ENCODE results near the gene TNNT1. TPM values are rescaled to one million over a fixed set of nuclear protein-coding genes. Genes with fewer than 3 reads are reported as not detected.
"Not testable (repeated sequence)": the region's sequence is repeated elsewhere in the genome, so short reads cannot be mapped to it uniquely, and the experiment has no call there.

TNNT1 gene, protein sequence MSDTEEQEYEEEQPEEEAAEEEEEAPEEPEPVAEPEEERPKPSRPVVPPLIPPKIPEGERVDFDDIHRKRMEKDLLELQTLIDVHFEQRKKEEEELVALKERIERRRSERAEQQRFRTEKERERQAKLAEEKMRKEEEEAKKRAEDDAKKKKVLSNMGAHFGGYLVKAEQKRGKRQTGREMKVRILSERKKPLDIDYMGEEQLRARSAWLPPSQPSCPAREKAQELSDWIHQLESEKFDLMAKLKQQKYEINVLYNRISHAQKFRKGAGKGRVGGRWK
- polyA plus RNA-seq (ENCODE audit: insufficient read length): 516 TPM

DNA sequence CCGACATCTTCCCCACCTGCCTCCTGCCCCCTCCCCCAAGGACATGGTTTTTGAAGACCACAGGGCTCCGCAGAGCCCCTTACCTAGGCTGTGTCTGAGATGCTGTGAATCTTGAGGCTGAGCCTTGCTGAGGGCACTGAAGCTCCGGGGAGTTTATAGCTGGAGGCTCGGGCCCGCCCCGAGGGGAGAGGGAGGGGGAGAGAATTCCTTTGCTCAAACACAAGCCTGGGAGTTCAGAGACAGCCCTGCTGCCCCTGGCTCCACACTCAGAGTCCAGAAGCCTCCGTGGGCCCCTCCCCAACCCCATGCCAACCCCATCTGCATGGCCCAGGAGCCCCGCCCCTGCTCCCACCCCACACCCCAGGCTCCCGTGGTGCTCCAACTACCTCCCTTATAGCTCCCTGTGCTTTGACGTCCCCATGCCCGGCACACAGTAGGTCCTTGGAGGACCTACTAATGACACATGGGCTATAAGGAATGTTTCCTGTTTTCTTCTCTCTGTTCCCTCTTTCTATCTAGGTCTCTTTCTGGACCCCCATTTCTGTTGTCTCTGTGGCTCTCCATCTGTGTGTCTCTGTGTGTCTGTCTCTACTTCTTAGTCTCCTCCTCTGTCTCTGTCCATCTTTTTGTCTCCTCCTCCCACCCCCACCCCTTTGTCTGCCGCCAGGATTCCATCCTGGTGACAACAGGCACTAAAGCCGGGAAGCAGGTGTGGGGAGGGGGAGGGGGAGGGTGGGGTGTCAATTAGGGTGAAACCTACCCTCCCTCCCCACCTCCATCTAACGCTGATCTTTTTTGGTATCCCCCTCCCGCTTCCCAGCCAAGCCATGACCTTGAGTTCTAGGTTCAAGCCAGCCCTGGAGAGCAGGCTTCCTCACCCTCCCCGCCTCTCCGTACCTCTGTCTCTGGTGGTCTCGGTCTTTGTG is at the start of gene TNNT1:
Gene TNNT1 (minus strand): TSS at position 129 of the 926 bp plus-strand sequence. CDS start 2,049 bp downstream, outside the sequence.
- DNase-seq: no peak

DNA sequence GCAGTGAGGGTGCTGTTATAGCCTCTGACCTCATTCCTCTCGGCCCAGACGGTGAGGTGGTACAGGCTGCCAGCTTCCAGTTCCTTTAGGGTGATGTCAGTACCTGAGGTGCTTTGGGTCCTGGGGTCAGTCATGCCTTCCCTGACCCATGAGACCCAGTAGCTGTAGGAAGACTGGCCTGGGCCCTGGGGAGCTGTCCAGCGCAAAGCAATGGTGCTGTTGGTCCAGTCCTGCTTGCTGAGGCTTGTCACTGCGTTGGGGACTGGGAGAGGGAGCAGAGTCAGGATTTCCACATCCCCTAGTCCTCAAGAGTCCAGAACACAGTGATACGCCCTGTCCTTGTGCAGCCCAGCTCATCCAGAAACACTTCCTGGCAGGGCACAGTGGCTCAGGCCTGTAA is 49.6 kb upstream of the TNNT1 start:
- DNase-seq: no peak

DNA sequence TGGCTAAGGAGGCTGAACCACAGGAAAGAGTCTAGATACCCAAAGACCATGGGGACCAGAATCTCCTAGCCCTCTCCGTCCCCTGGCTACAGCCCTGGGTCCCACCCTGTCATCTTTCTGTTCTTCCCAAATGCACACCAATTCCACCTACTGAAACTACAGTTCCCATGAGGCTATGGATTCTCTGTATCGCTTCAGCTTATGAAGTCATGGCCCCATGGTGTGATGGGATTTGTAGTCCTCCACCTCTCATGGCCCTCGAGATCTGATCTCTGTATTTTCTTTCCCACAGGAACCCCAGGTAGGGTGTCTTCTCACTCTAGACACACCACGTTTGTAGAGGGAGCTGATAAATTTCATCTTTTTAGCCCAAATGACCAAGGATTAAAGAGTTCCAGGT is 48.5 kb upstream of the TNNT1 start:
- no peak for DNase-seq

DNA sequence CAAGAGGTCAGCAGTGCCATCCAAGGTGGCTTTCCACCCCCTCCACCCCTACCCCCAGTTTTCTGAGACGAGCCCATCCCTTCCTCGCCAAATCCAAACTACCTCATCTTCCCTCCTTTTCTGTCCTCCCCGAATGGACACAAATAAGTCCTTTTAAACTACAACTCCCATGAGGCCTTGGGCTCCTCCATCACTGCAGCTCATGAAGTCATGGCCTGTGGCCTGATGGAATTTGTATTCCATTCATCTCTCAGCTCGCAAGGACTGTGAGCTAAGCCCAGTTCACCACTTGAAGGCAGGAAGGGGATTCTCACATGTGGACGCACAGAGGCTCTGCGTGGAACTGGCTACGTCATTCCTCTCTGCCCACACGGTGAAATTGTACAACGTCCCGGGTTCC is 47.8 kb upstream of the TNNT1 start:
- no peak for DNase-seq

DNA sequence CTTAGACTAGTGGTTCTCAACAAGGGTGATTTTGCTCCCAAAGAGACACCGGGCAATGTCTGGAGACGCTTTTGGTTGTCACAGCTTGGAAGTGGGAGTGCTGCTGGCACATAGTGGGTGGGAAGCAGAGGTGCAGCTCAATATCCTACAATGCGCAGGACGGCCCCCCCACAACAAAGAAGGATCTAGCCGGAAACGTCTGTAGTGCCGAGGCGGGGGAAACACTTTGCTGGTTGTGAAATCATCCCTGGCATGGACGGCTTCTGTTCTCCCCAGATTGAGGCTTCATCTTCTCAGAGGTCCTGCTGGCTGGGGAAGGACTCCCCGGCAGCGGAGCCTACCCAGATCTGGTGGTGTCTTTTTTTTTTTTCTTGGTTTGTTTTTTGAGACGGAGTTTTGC is 44.5 kb upstream of the TNNT1 start:
- DNase-seq: no peak

DNA sequence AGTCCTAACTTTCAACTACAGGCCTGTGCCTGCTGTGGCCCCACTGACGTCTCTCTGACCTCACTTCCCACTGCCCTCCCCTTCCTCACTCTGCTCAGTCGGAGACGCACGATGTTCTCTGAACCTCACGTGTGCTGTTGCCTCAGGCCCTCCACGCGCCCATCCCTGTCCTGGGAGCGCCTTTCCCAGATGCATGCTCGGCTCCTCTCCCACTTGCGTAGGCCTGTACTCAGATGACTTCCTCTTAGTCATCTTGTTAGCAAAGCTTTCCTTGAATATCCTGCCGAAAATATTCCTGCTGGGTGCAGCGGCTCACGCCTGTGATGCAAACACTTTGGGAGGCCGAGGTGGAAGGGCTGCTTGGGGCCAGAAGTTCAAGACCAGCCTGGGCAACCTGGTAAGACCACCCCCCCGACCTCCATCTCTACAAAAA is 40.4 kb upstream of the TNNT1 start:
- DNase-seq: no peak

DNA sequence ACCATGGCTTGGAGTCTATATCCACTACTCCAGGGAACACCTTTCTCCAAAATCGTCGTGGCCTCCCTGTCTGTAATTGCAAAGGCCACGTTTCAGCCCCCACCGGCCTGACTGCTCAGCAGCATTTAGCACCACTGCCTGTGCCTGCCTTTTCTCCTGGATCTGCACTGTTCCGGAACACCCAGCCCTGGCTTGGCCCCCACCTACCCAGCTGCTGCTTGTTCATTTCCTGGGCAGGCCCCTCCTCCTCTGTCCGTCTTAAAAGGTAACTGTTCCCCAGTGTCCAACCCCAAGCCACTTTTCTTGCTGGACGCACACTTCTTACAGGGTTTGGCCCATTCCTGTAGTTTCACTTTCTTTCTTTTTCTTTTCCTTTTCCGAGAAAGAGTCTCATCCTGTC is 39.6 kb upstream of the TNNT1 start:
- no peak for DNase-seq

DNA sequence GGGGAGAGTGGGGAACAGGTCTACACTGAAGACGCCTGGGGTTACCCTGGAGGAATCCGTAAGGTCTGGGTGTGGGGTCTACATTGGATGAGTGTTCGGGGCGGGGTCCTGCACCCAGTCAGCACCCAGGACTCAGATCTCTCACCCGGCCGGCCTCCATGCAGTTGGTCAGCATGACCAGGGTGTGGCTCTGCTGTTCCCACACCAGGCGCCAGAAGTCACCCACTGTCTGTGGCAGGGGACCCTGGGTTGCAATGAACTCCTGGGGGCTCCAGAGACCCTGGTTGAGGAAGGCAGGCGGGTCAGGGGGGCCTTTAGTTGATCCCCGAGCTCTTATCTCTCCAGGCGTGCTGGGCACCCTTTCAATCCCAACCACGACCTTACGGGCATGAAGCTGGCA is 37.1 kb upstream of the TNNT1 start:
- DNase-seq: no peak

DNA sequence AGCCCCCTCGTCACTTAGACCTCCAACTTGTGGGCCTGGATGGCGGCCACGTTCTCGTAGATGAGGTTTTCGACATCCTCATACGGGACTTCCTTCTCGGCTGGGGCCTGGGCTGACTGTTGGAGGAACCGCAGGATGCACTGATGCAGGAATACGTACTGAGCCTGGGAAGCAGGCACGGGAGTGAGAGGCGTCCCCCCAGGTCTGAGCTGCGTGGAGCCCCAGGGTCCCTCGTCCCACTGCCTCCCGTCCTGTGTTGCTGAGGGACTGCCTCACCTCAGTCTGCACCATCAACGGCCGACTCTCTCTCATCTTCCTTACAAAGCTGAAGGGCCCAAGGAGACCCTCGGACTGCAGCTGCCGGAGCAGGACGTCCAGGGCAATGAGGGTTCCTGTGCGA is 32.7 kb upstream of the TNNT1 start:
- DNase-seq: no peak

DNA sequence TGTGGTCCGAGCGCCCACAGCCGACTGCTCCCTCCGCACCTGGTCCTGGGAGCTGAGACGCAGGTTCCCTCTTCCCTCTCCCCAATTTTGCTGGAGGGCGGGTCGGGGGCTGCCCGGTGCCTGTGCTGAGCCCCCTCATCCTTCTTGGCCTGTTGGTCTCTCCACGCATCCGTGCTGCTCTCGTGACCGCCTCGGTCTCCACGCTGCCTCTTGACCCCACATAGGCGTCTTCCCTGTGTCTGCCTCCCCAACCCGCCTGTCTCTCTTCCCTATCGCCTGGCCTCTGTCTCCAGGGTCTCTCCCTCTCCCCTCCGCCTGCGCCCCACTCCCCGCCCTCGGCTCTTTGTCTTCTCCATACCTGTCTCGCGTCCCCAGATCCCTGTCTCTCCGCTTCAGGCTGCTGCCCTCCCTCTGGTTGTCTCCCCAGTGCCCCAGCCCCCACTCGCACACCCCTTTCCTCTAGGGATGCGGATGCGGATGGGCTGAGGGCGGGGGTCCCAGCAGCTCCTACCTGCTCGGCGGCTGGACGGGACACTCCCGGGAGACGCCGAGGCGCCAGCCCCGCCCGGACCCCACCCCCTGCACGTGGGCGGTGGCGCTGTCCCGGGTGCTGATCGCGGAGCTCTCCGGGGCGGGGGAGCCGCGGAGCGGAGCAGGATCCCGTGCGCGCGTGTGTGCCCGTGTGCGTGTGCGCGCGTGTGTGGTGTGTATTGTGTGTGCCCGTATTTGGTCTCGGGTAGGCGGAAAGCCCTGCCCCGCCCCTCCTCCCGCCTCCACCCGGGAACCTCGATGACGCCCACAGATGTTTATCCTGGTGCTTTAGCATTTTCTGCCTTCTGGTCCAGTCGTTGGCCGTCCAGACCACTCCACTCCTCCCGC is 30.8 kb upstream of the TNNT1 start, which contains the start of gene SYT5:
Gene SYT5 (minus strand): TSS at position 684 of the 879 bp plus-strand sequence. CDS start 1,248 bp downstream, outside the sequence.
- DNase-seq: no peak

DNA sequence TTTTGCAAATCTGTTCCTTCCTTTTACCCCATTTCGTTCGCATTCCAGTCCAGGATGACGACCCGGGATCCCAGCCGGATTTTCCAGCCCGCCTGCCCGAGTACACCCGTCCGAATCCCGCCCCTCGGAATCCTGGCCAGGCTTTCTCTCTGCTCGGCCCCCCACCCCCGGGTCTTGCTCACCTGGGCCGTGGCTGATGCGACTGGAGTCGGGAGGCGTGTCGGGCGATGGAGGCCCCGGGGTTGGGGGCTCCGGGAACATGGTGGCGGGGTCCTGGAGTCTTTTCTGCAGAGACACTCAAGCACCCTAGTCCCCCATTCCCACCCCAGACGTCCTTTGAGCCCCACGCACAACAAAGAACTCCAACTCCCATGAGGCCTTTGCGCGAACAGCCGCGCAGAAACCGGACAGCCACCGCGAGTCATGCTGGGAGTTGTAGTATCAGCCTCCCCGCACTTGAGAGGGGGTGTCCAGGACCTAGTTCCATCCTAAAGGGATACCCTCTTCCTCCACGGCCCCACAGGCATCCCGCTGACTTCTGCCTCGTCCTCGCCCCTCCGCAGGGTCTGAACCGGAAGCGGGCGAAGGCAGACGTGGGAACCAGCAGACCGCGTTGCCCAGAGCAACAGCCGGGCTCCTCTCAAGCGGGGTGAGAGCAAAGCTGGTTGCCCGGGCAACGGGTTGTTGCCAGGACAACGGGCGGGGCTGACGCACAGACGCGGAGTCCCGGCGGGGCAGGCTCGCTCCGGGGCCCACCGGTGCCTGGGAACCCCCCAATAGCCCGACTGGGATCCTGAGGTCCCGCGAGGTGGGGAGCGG is 30.0 kb upstream of the TNNT1 start:
- DNase-seq: peak; percentile 48

DNA sequence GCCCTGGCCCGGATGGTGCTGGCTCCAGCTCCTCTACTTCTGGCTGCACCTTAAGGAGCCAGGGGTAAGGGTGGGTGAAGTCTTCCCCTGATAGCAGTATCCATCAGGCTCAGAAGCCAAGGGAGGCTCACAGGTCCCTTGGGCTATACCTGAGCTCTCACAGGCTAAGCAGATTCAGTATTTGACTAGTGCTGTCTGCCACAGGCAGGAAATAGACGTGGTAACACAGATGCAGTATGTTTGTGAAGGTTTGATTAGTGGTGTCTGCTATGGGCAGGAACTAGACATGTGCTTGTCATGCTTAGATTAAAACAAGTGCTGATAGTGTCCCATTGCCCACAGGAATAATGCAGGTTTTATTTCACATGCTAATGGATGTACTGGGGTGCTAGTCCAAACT is 27.1 kb upstream of the TNNT1 start:
- no peak for DNase-seq

DNA sequence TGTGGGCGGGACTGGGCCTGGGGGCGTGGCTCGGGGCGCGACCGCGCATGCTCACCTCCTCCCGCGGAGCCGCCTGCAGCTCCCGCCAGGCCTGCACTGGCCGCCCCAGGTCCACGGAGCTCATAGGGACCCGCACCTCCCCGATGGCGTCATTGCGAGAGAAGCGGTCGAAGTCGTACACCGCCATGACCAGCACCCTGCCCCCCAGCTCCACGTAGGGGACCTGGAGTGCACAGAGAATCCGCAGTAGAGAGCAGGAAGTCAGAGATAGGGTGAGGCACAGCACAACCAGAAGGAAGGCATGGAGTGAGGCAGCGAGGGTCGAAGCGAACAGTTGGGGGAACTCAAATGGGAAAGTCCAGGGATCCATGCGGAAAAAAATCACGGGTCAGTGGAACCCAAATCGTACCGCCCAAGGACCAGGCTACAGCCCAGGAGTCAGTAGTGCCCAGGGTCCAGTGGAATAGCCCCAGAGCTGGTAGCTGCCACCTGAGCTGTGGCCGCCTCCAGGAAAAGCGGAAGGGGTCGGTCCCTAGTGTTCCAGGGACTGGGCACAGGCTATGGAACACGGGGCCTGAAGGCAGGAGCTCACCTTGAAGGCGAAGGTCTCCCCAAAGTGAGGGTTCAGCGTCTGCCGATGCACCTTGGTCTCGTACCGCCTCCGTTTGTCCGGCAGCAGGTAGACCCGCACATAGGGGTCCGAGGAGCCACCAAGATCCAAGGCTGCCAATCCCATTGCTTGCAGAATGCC is 26.3 kb upstream of the TNNT1 start:
- DNase-seq: no peak

DNA sequence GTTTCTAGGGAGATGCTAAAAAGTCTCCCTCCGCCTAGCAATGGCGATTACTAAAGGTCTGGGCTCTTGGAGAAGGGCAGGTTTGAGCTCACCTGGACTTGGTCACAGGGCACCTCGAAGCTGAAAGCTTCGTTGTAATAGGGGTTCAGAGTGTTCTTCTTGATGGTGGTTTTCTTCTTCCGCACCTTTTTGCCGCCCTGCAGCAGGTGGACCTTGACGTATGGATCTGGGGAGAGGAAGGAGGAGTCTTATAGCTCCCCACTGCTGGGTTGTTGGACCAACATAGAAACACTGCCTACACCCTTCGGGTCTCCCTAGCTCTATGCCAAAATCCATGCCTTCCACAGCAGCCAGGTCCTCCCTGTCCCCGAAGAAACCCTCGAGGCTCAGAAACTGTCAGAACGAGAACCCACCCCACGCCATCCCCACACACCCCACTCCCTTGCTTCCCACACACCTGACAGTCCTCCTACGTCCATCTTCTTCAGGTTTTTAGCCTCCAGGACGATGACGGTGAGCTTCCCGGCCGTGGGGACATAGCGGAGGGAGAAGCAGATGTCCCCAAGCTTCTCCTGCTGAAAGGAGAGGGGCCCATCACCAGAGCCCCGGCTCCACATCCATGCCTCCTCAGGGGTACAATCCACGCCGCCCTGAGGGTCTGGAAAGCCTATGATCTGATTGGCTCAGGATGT is 25.6 kb upstream of the TNNT1 start:
- DNase-seq: no peak

DNA sequence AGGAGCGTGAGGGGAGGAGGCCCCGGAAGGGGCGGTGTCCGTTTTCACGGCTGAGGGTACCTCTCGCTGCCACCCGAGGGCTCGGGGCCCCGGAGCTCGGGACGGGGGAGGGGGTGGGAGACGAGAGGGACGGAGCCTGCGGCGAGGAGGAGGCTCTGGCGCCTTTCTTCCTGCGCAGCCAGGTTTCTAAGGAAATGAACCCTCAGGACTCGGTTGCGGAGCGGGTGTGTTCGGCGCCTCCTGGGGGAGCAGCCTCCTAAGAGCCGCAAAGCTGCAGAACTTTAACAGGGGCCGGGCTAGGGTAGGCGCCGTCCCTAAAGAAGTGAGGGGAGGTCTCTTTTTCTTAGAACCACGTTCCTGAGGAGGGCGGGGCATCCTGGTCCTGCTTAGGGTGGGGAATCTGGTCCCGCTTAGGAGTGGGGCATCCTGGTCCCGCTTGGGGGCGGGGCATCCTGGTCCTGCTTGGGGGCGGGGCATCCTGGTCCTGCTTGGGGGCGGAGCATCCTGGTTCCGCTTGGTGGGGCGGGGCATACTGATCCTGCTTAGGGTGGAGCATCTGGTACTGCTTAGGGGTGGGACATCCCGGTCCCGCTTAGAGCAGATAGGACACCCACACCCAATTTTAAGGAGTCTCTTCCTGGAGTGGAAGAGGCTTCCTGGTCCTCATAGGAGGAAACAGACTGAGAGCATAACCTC is 24.9 kb upstream of the TNNT1 start:
- DNase-seq: no peak

DNA sequence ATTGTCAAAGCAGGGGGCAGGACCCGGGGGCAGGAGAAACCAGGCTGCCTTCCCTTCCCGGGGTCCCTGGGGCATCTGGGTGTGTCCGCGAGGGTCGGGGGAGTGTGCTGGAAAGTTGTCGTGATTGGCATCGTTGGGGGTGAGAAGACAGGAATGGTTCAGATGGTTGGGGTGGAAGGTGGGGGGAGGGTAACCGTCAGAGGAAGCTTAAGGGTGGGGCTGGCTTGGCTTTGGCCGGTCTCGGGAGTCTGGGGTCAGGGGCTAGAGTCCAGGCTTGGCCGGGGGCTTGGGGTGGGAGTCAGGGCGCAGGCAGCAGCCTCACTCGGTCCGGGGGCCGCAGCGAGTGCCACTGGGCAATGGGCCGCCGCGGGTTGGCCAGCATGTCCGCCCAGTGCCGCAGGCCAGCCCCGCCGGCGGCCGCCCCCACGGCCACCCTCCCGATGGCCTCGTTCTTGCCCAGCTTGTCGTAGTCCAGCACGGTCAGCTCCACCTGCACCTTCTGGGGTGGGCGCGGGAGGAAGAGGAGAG is 24.2 kb upstream of the TNNT1 start:
- no peak for DNase-seq

DNA sequence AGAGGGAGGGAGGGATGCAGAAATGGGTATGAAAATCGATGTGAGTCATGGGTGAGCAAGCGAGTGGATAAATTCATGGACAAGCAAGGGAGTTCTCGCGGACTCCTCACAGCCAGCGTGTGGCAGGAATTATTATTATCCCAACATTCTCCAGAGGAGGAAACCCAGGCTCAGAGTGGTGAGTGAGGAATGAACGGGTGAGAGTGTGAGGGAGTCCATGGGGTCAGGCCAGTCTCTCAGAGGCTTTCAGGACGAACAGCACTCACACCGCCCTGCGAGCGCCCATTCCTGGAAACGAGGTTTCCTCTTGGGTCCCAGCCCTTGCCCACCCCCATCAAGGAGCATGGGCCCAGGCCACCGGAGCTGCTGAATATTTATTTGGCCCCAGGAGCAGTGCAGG is 23.7 kb upstream of the TNNT1 start:
- DNase-seq: no peak

DNA sequence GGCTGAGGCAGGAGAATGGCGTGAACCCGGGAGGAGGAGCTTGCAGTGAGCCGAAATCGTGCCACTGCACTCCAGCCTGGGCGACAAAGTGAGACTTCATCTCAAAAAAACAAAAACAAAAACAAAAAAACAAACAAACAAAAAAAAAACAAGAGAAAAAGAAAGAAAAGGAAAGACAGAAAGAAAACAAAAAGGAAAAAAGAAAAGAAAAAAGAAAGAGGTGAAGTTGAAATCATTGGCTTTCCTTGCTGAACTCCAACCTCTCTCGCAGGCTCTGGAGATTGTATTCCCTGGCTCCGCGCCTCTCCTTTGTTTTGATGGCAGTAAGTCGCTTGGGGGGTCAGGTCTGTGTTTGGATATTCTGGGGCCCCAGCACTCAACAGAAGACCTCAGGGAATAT is 23.3 kb upstream of the TNNT1 start:
- not testable (repeated sequence) for DNase-seq

DNA sequence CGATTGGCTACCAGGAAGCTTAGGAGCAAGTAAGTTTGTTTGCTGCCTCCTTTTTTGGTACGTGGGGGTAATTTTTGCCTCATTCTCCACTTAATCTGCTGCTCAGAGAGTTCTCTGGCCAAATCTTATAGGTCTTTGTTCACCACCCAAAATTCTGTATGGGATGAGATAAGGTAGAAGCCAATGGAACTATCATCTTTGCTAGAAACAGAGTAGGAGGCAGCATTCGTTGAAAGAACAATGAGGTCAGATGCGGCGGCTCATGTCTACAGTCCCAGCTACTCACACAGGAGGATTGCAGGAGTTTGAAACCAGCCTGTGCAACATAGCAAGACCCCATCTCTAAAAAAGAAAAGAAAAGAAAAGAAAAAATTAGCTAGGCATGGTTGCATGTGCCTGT is 22.4 kb upstream of the TNNT1 start:
- DNase-seq: no peak

All from hindlimb muscle (tissue), 1 donor.